OCI-LY3 (cell line): ENCODE measurements around the gene SNTG2.

ENCODE experiments used
- H2AFZ ChIP-seq: fragments of 200-600, 300-600 bp; shearing (Covaris generic); 2 replicates; pipeline ENCODE4 v1.6.0; 2014; ENCODE audit warnings: antibody characterized with exemption, low read depth, low read length
- H3K27ac ChIP-seq: fragments of 200-600, 300-600 bp; sonication (generic); 2 replicates; pipeline ENCODE4 v1.5.1; 2014; ENCODE audit warnings: mild to moderate bottlenecking, low read length, moderate library complexity, mixed read lengths
- H3K27me3 ChIP-seq: fragments of 200-600, 300-600 bp; sonication (generic); 2 replicates; pipeline ENCODE4 v1.6.1; 2014; ENCODE audit warnings: low read depth, low read length, mixed read lengths
- H3K36me3 ChIP-seq: fragments of 200-600, 300-600 bp; sonication (generic); replicated peaks from 2 replicates; pipeline ENCODE3; 2014; ENCODE audit warnings: low read depth, low read length, mixed read lengths
- H3K4me1 ChIP-seq: fragments of 300-600, 200-600 bp; sonication (generic); 2 replicates; pipeline ENCODE4 v1.6.1; 2014; ENCODE audit warnings: low read length, mixed read lengths
- H3K4me2 ChIP-seq: fragments of 200-600, 300-600 bp; sonication (generic); 2 replicates; pipeline ENCODE4 v1.6.1; 2014; ENCODE audit warnings: low read length, mixed read lengths
- H3K4me3 ChIP-seq: fragments of 300-600, 200-600 bp; sonication (generic); 2 replicates; pipeline ENCODE4 v1.5.1; 2014; ENCODE audit warnings: antibody characterized with exemption, mild to moderate bottlenecking, low read length, moderate library complexity
- H3K79me2 ChIP-seq: fragments of 300-600, 200-600 bp; shearing (Covaris generic); 2 replicates; pipeline ENCODE4 v1.6.1; 2014; ENCODE audit warnings: mild to moderate bottlenecking, low read length, mixed read lengths
- H3K9ac ChIP-seq: fragments of 300-600, 200-600 bp; shearing (Covaris generic); 2 replicates; pipeline ENCODE4 v1.6.0; 2014; ENCODE audit warnings: mild to moderate bottlenecking, low read length, moderate library complexity
- H3K9me3 ChIP-seq: fragments of 200-600, 300-600 bp; shearing (Covaris generic); 2 replicates; pipeline ENCODE4 v1.6.1; 2014; ENCODE audit warnings: low read length, mixed read lengths; ENCODE audit not compliant: insufficient read depth
- H4K20me1 ChIP-seq: fragments of 200-600, 300-600 bp; sonication (generic); 2 replicates; pipeline ENCODE4 v1.6.1; 2016; ENCODE audit warnings: low read length, mixed read lengths; ENCODE audit not compliant: insufficient read depth
- EZH2phosphoT487 ChIP-seq: fragments of 200-600 bp; shearing (Covaris generic); IDR thresholded peaks from 2 replicates; pipeline ENCODE4 v1.6.1; 2018; ENCODE audit warnings: antibody characterized with exemption, mixed run types, low read depth
- TF ChIP-seq, protein P1 (sequence below): fragments of 200-600, 300-600 bp; sonication (generic); IDR thresholded peaks from 2 replicates; pipeline ENCODE4 v1.5.1; 2014; ENCODE audit warnings: antibody characterized with exemption, low read length, low read depth

SNTG2 gene

GRCh38 chr2:950080-950966 lies at the start of gene SNTG2:
SNTG2 (plus strand) TSS chr2:950849; CDS start chr2:950997, 148 bp downstream.
- Histone ChIP-seq H3K4me3 (no peak within 1 kb of the TSS), H3K27ac (no peak within 1 kb of the TSS), H2AFZ (no peak within 1 kb of the TSS), H3K4me2 (no peak within 1 kb of the TSS), H3K4me1 (0 out of 2 replicates have a peak, but pooled peaks cover 5% of the 10 kb centered on the region), H4K20me1 (no peaks in the 10 kb centered on the region), H3K27me3 (0 out of 2 replicates have a peak, but pooled peaks cover 2% of the 10 kb centered on the region), H3K36me3 (no peaks in the 10 kb centered on the region), H3K9me3 (no peaks in the 10 kb centered on the region), H3K9ac (no peak within 1 kb of the TSS), H3K79me2 (no peaks in the 10 kb centered on the region)
- TF ChIP-seq EZH2phosphoT487, result no peak
- TF ChIP-seq, protein P1, sequence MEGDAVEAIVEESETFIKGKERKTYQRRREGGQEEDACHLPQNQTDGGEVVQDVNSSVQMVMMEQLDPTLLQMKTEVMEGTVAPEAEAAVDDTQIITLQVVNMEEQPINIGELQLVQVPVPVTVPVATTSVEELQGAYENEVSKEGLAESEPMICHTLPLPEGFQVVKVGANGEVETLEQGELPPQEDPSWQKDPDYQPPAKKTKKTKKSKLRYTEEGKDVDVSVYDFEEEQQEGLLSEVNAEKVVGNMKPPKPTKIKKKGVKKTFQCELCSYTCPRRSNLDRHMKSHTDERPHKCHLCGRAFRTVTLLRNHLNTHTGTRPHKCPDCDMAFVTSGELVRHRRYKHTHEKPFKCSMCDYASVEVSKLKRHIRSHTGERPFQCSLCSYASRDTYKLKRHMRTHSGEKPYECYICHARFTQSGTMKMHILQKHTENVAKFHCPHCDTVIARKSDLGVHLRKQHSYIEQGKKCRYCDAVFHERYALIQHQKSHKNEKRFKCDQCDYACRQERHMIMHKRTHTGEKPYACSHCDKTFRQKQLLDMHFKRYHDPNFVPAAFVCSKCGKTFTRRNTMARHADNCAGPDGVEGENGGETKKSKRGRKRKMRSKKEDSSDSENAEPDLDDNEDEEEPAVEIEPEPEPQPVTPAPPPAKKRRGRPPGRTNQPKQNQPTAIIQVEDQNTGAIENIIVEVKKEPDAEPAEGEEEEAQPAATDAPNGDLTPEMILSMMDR, result no peak

- no peak overlapping the region for H3K4me2 ChIP-seq
- no peak overlapping the region for H2AFZ ChIP-seq
- no peaks in the 10 kb centered on the region for H4K20me1 ChIP-seq
- no peaks in the 10 kb centered on the region for H3K79me2 ChIP-seq
- no peaks in the 10 kb centered on the region for H3K9me3 ChIP-seq
- TF ChIP-seq, protein P1, result no peak
- TF ChIP-seq EZH2phosphoT487, result no peak
- no peaks in the 10 kb centered on the region for H3K4me1 ChIP-seq
- H3K27ac ChIP-seq, result no peak overlapping the region
- no peak overlapping the region for H3K4me3 ChIP-seq
- H3K9ac ChIP-seq, result no peak overlapping the region
- no peaks in the 10 kb centered on the region for H3K36me3 ChIP-seq
- H3K27me3 ChIP-seq, result no peaks in the 10 kb centered on the region
Observed at GRCh38 chr2:902584-902983, 48.1 kb upstream of the SNTG2 start.

- no peak overlapping the region for H3K27ac ChIP-seq
- H3K4me3 ChIP-seq, result no peak overlapping the region
- TF ChIP-seq EZH2phosphoT487, result no peak
- TF ChIP-seq, protein P1, result no peak
- no peaks in the 10 kb centered on the region for H3K79me2 ChIP-seq
- no peaks in the 10 kb centered on the region for H3K4me1 ChIP-seq
- no peak overlapping the region for H3K9ac ChIP-seq
- H3K4me2 ChIP-seq, result no peak overlapping the region
- no peaks in the 10 kb centered on the region for H3K36me3 ChIP-seq
- H2AFZ ChIP-seq, result no peak overlapping the region
- no peaks in the 10 kb centered on the region for H3K27me3 ChIP-seq
- no peaks in the 10 kb centered on the region for H4K20me1 ChIP-seq
- H3K9me3 ChIP-seq, result peaks cover 5% of the 10 kb centered on the region; the same call in 1 of the 2 replicates
Observed at GRCh38 chr2:903223-903900, 47.3 kb upstream of the SNTG2 start.

DNA sequence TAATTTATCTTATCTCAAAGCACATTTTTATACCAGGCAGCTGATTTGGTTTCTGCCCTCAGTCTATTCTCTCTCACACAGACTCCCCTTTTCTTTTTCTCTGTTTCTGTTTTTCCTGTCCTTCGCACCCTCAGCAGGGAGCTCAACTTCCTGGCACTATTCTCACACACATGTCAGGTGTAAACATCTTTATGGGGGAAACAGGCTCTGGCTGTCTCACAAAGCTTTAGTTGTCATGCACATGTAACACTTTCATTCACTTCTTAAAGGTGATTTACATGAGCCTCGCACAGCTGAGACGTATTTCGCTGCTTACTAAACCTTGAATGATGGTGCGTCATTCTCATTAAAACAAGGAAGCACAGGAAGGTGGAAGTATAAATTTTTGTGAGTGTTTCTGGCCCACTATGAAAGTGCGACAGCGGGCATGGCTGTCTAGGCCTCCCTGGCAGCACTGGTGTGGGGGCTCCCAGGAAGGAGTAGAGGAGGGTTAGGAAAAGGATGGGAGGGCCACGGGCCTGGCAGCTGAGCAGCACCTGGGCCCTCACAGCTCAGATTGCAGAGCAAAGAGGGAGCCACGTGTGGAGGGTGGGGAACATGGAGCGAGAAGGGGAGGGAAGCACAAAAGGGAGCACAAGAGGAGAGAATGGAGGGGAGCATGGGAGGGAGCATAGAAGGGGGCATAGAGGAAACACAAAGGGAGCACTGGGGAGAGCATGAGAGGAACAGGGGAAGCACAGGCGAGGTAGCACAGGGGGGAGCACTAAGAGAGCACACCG lies 46.2 kb upstream of the SNTG2 start:
- no peak overlapping the region for H3K4me2 ChIP-seq
- H3K27ac ChIP-seq, result no peak overlapping the region
- no peaks in the 10 kb centered on the region for H3K4me1 ChIP-seq
- no peaks in the 10 kb centered on the region for H3K36me3 ChIP-seq
- no peak overlapping the region for H2AFZ ChIP-seq
- TF ChIP-seq EZH2phosphoT487, result no peak
- TF ChIP-seq, protein P1, result no peak
- peaks cover 15% of the 10 kb centered on the region for H3K9me3 ChIP-seq
- H3K9ac ChIP-seq, result no peak overlapping the region
- H3K27me3 ChIP-seq, result no peaks in the 10 kb centered on the region
- H4K20me1 ChIP-seq, result no peaks in the 10 kb centered on the region
- H3K79me2 ChIP-seq, result no peaks in the 10 kb centered on the region
- H3K4me3 ChIP-seq, result no peak overlapping the region
